Panc1 (cell line): Measurements from ENCODE around the gene SLC16A5. TPM values are rescaled to one million over a fixed set of nuclear protein-coding genes. Genes with fewer than 3 reads are reported as not detected.

Experiments
- total RNA-seq: library from RNA; stranded (reverse); gene quantifications from one replicate; pipeline ENCODE4 v1.2.1, GENCODE V29; 2021; ENCODE audit not compliant: unreplicated experiment

The SLC16A5 gene
- total RNA-seq, 1 experiment from 2014 or later = 46.6 TPM

Other genes starting within 250 kb of the SLC16A5 start
- gene GRIN2C, start 228.1 kb upstream of the SLC16A5 start, total RNA-seq = 0.10 TPM
- 21.8 TPM for gene FDXR, start 215.0 kb upstream of the SLC16A5 start, total RNA-seq
- not detected for gene FADS6, start 194.3 kb upstream of the SLC16A5 start, total RNA-seq
- gene USH1G, start 164.7 kb upstream of the SLC16A5 start, total RNA-seq = not detected
- not detected for gene OTOP2, start 163.7 kb upstream of the SLC16A5 start, total RNA-seq
- gene OTOP3, start 152.1 kb upstream of the SLC16A5 start, total RNA-seq = not detected
- 10.9 TPM for gene HID1, start 115.2 kb upstream of the SLC16A5 start, total RNA-seq
- 32.0 TPM for gene CDR2L, start 100.3 kb upstream of the SLC16A5 start, total RNA-seq
- 55.2 TPM for gene MRPL58, start 75.3 kb upstream of the SLC16A5 start, total RNA-seq
- gene ATP5PD, start 41.0 kb upstream of the SLC16A5 start, total RNA-seq = 413 TPM
- 34.9 TPM for gene KCTD2, start 40.7 kb upstream of the SLC16A5 start, total RNA-seq
- gene ARMC7, start 22.0 kb downstream of the SLC16A5 start, total RNA-seq = 48.7 TPM
- gene NT5C, start 43.8 kb downstream of the SLC16A5 start, total RNA-seq = 63.4 TPM
- 448 TPM for gene JPT1, start 66.6 kb downstream of the SLC16A5 start, total RNA-seq
- 616 TPM for gene SUMO2, start 95.0 kb downstream of the SLC16A5 start, total RNA-seq
- gene NUP85, start 117.7 kb downstream of the SLC16A5 start, total RNA-seq = 141 TPM
- 61.6 TPM for gene GGA3, start 173.7 kb downstream of the SLC16A5 start, total RNA-seq
- gene MRPS7, start 173.9 kb downstream of the SLC16A5 start, total RNA-seq = 85.0 TPM
- gene MIF4GD, start 183.3 kb downstream of the SLC16A5 start, total RNA-seq = 34.4 TPM
- 29.0 TPM for gene SLC25A19, start 201.5 kb downstream of the SLC16A5 start, total RNA-seq